ENCODE data around the gene IZUMO1R.
"Not testable (repeated sequence)": the region's sequence is repeated elsewhere in the genome, so short reads cannot be mapped to it uniquely, and the experiment has no call there.

IZUMO1R gene

DNA sequence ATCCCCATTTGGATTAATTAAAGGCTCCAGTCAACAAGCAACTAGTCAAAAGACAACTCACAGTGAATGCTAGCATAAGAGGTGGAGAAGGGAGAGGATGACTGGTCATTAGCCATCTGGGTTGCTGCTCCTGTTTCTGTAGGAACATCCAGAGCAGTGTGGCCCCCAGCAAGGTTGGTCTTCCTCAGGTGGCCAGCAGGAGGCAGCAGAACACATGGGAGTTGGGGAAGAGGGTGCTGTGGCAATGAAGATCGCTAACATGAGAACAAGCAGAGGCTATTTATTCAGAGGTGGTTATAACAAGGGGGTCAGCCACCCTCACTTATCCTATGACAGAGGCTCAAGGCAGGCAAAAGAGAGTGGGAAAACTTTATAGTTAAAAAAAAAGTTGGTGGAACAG is 21.3 kb downstream of the IZUMO1R start:
- DNase-seq (ENCODE audit: low read depth in 2 of 2) = peak; percentile 2 to 44

DNA sequence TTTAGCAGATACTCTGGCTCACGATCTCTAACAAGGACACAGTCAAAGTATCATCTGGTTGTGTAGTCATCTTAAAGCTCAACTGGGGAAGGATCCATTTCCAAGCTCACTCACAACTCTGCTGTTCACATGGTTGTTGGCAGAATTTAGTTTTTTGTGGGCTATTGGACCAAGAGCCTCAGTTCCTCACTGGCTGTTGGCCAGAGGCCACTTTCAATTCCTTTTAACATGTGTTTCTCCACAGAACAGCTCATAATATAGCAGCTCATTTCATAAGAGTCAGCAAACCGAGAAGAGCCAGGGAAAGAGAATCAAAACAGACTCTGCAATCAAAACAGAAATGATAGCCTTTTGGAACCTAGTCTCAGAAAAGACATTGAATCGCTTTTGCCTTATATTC is 22.6 kb downstream of the IZUMO1R start:
- DNase-seq (ENCODE audit: low read depth in 2 of 2) = no peak

DNA sequence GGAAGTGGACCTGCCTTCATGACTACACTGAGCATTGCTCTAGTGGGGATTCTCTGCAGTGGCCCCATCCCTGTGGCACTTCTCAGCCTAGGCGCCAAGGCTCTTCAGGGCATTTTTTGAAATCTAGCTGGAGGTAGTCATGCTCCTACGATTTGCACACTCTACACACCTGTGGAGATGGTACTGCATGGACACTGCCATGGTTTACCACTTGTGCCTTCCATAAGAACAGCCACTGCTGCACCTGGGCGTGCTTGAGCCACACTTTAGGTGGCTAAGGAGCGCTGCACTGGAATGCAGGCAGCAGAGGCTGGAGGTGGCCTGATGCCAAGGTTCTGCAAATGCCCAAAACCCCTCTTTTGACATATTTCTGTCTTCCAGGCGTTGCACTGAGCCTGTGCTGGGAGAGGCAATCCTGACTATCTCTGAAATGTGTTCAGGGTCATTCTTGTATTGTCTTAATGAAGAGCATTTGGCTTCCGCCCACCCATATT is 24.3 kb downstream of the IZUMO1R start:
- no peak for DNase-seq (ENCODE audit: low read depth in 2 of 2)

DNA sequence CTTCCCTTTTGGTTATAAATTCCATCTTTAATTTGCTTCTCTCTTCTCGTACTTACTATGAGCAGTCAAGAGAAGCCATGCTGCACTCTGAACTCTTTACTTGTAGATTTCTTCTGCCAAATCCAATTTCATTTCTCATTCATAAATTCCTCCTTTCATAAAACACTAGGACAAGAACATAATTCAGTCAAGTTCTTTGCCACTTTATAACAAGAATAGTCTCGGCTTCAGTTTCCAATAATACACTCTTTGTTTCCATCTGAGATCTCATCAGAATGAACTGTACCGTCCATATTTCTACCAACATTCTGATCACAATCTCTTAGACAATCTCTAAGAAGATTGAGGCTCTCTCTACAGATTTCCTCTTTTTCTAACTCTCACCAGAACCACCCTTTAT is 25.1 kb downstream of the IZUMO1R start:
- no peak for DNase-seq (ENCODE audit: low read depth in 2 of 2)

DNA sequence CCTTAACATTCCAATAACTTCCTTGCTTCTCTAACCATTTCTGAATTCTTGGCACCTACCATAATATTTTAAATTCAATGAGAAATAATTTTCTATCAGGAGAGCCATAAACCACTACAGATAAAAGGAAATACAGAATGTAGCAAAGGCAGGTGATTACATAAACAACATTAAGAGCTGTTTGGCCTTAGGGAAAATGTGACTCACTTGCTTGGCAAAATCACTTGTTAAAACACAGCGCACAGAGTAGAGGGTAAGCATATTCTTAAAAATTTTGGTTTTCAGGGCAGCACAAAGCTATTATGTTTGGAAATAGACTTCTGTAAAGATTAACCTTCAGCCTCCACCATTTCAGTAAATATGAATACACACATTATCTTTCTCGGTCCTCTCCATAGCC is 26.4 kb downstream of the IZUMO1R start:
- no peak for DNase-seq (ENCODE audit: low read depth in 2 of 2)

DNA sequence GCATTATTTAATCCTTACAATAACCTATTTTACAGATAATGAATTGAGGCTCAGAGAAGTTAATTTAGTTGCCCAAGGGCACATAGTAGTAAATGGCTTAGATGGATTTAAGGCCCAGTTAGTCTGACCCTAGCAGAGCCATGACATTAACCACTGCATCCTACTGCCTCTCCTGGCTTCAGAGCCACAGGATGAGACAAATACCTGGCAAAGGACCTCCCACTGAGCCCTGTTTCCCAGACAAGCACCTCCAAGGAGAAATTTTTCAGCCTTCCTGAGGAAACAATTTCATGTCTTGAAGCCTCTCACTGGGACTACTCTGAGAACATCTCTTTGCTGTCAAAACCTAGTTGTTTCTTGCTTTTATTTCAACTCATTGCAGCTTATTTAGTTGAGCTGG is 28.4 kb downstream of the IZUMO1R start:
- no peak for DNase-seq (ENCODE audit: low read depth in 2 of 2)

DNA sequence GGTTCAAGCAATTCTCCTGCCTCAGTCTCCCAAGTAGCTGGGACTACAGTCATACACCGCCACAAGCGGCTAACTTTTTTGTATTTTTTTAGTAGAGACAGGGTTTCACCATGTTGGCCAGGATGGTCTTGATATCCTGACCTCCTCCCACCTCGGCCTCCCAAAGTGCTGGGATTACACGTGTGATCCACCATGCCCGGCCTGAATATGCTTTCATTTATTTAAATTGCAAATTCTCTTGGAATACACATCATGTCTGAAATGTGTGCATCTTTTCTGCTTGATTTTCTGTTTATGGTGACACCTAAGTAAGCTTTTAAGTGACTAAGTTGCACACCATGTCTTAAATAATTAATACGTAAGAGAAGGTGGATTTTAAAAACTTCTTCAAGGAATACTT is 31.7 kb downstream of the IZUMO1R start:
- DNase-seq (ENCODE audit: low read depth in 2 of 2) = no peak

DNA sequence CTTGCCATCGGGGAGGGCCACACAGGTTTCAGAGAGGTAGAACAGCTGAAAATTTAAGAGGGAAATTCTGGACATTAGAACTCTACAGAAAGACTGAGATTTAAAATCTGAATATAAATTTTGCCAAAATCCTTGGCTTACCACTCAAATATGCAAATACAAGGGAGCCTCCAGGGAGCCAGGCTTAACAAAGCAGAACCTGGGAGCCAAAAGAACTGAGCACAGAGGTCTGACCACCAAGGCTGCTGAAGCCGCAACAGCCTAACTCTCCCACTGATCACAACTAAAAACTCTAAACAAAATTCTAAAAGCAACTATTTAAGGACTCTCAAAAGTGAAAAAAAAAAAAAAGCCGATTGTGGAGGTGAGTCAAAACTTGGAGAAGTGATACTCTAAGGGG is 34.3 kb downstream of the IZUMO1R start:
- DNase-seq (ENCODE audit: low read depth in 2 of 2) = no peak

DNA sequence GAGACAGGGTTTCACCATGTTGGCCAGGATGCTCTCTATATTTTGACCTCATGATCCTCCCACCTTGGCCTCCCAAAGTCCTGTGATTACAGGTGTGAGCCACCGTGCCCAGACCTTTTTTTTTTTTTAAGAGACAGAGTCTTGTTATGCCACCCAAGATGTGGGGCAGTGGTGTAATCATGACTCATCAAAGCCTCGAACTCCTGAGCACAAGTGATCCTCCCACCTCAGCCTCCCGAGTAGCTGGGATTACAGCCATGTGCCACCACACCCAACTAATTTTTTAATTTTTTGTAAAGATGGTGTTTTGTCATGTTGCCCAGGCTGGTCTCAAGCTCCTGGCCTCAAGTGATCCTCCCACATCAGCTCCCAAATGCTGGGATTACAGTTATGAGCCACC is 37.9 kb downstream of the IZUMO1R start:
- DNase-seq (ENCODE audit: low read depth in 2 of 2) = no peak

DNA sequence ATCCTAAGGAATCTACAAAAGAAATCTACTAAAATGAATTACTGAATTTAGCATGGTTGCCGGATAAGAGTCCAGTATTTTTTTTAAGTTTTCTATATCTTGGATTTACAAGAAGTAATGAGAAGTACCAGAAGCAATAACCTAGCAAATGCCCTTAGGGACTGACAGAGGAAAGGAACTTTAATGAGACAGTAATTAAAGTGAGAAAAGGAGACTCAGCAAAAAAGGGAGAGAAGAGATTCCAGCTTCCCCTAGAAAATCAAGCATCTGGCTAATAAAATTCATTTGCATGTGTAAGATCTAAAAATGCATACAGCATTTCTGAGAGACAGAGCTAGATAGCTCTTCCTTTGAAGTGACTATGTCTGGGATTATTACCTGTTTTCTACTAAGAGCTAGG is 39.1 kb downstream of the IZUMO1R start:
- DNase-seq (ENCODE audit: low read depth in 2 of 2) = no peak

DNA sequence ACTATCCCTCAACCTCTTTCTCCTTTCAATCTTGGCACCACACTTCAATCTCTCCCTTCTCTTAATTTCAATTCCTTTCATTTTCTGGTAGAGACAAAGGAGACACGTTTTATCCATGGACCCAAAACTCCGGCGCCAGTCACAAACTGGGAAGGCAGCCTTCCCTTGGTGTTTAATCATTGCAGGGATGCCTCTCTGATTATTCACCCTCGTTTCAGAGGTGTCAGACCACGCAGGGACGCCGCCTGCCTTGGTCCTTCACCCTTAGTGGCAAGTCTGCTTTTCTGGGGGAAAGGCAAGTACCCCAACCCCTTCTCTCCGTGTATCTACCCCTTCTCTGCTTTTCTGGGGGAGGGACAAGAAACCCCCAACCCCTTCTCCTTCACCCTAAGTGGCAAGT is 41.9 kb downstream of the IZUMO1R start:
- DNase-seq (ENCODE audit: low read depth in 2 of 2) = not testable (repeated sequence)

DNA sequence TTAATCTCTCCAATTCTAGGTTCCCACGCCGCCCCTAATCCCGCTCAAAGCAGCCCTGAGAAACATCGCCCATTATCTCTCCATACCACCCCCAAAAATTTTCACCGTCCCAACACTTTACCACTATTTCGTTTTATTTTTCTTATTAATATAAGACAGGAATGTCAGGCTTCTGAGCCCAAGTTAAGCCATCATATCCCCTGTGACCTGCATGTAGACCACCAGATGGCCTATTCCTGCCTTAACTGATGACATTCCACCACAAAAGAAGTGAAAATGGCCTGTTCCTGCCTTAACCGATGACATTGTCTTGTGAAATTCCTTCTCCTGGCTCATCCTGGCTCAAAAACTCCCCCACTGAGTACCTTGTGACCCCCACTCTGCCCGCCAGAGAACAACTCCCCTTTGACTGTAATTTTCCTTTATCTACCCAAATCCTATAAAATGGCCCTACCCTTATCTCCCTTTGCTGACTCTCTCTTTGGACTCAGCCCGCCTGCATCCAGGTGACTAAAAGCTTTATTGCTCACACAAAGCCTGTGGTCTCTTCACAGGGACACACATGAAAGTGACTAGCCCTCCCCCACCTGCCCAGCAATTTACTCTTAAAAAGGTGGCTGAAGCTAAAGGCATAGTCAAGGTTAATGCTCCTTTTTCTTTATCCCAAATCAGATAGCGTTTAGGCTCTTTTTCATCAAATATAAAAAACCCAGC is 46.6 kb downstream of the IZUMO1R start:
- not testable (repeated sequence) for DNase-seq (ENCODE audit: low read depth in 2 of 2)
